Measurements from ENCODE around the gene LTBP3.

The LTBP3 gene

DNA sequence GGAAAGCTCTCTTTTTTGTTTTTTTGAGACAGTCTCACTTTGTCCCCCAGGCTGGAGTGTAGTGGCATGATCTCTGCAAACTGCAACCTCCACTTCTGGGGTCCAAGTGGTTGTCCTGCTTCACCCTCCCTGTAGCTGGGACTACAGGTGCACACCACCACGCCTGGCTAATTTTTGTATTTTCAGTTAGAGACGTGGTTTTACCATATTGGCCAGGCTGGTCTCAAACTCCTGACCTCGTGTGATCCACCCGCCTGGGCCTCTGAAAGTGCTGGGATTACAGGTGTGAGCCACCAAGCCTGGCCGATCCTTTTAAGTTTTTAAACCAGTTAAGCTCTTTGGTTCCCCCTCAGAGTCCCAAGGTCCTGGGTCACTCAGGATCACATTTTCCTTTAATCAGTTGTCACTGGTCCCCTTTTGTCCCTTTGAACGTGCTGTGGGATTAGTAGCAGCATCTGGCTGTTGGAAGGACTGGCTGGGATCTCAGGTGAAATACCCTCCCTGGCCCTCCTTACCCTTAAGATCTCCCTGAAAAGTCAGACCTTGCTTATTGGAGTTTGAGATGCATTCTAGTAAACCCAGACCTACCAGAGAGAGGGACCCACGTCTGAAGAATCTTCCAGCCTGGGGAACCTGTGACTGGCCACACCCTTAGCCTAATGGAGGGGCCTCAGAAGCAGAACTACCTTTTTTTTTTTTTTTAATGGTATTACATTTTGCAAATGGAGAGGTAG lies 51.2 kb downstream of the LTBP3 start:
- H3K27ac ChIP-seq: peak overlapping the region; percentile 81
- no peak for TF ChIP-seq ZFX (IDR thresholded peaks at IDR 0.05)
- TF ChIP-seq, protein P1, sequence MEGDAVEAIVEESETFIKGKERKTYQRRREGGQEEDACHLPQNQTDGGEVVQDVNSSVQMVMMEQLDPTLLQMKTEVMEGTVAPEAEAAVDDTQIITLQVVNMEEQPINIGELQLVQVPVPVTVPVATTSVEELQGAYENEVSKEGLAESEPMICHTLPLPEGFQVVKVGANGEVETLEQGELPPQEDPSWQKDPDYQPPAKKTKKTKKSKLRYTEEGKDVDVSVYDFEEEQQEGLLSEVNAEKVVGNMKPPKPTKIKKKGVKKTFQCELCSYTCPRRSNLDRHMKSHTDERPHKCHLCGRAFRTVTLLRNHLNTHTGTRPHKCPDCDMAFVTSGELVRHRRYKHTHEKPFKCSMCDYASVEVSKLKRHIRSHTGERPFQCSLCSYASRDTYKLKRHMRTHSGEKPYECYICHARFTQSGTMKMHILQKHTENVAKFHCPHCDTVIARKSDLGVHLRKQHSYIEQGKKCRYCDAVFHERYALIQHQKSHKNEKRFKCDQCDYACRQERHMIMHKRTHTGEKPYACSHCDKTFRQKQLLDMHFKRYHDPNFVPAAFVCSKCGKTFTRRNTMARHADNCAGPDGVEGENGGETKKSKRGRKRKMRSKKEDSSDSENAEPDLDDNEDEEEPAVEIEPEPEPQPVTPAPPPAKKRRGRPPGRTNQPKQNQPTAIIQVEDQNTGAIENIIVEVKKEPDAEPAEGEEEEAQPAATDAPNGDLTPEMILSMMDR (conservative IDR thresholded peaks at IDR 0.05): no peak

DNA sequence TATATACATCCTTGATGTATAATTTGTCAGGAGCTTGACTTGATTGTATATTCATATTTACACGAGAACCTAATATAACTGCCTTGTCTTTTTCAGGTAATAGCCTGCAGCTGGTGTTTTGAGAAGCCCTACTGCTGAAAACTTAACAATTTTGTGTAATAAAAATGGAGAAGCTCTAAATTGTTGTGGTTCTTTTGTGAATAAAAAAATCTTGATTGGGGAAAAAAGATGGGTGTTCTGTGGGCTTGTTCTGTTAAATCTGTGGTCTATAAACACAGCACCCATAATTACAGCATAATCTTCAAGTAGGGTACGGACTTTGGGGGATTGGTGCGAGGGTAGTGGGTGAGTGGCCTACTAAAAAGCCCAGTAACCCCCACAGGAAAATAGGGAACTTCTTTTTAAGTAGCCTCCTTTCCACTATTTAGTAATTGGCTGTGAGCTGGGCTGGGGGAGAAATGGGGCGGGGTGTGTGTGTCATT lies 51.8 kb downstream of the LTBP3 start:
- H3K27ac ChIP-seq: peak overlapping the region; percentile 81
- TF ChIP-seq, protein P1 (conservative IDR thresholded peaks at IDR 0.05): no peak
- TF ChIP-seq ZFX (IDR thresholded peaks at IDR 0.05): no peak

GRCh38 chr11:65505466-65506289 lies 52.5 kb downstream of the LTBP3 start:
- H3K27ac ChIP-seq: peak overlapping the region; percentile 48
- TF ChIP-seq ZFX (IDR thresholded peaks at IDR 0.05): no peak
- TF ChIP-seq, protein P1 (conservative IDR thresholded peaks at IDR 0.05): no peak

GRCh38 chr11:65504674-65505465 lies 53.3 kb downstream of the LTBP3 start:
- H3K27ac ChIP-seq: peak overlapping the region; percentile 48

DNA sequence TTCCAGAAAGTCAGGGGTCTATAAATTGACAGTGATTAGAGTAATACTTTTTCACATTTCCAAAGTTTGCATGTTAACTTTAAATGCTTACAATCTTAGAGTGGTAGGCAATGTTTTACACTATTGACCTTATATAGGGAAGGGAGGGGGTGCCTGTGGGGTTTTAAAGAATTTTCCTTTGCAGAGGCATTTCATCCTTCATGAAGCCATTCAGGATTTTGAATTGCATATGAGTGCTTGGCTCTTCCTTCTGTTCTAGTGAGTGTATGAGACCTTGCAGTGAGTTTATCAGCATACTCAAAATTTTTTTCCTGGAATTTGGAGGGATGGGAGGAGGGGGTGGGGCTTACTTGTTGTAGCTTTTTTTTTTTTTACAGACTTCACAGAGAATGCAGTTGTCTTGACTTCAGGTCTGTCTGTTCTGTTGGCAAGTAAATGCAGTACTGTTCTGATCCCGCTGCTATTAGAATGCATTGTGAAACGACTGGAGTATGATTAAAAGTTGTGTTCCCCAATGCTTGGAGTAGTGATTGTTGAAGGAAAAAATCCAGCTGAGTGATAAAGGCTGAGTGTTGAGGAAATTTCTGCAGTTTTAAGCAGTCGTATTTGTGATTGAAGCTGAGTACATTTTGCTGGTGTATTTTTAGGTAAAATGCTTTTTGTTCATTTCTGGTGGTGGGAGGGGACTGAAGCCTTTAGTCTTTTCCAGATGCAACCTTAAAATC lies 54.0 kb downstream of the LTBP3 start:
- no peak for TF ChIP-seq ZFX (IDR thresholded peaks at IDR 0.05)
- TF ChIP-seq, protein P1 (conservative IDR thresholded peaks at IDR 0.05): no peak
- no peak overlapping the region for H3K27ac ChIP-seq

More at GRCh38 chr11:65504674-65505465, 53.3 kb downstream of the LTBP3 start:
- TF ChIP-seq ZFX (IDR thresholded peaks at IDR 0.05): no peak
- TF ChIP-seq, protein P1 (conservative IDR thresholded peaks at IDR 0.05): no peak

- TF ChIP-seq, protein P1 (conservative IDR thresholded peaks at IDR 0.05): no peak
- TF ChIP-seq ZFX (IDR thresholded peaks at IDR 0.05): no peak
- H3K27ac ChIP-seq: no peak overlapping the region
Observed at GRCh38 chr11:65503368-65503948, 54.7 kb downstream of the LTBP3 start.

Measured in C4-2B (cell line).